Upper lobe of left lung (tissue), 6 donors: ENCODE measurements around the gene MAEL. TPM values are rescaled to one million over a fixed set of nuclear protein-coding genes. Genes with fewer than 3 reads are reported as not detected.

Source experiments
- ATAC-seq, 2 donors: fragments of 200-7000 bp; cut with Tn5 transposase; one replicate each; pipeline ENCODE4 v1.9.1; 2022; ENCODE audit warnings: mild to moderate bottlenecking in 2 of 2, moderate library complexity in 2 of 2; ENCODE audit not compliant: low FRiP score in 2 of 2
- DNase-seq, 2 donors: peaks; one replicate each; pipeline ENCODE4 v3.0.0-alpha.2; 2019 to 2020
- H3K27ac ChIP-seq, 4 donors: fragments of 200-600 bp; sonication (generic); one replicate each; pipeline ENCODE4 v1.5.1; 2016 to 2019
- H3K27me3 ChIP-seq, 4 donors: fragments of 200-600 bp; sonication (generic); one replicate each; pipeline ENCODE4 v1.5.1; 2017 to 2019
- H3K36me3 ChIP-seq, 4 donors: fragments of 200-600 bp; sonication (generic); one replicate each; pipeline ENCODE4 v1.5.1; 2016 to 2019
- H3K4me1 ChIP-seq, 4 donors: fragments of 200-600 bp; sonication (generic); one replicate each; pipeline ENCODE4 v1.5.1; 2018 to 2019
- H3K4me3 ChIP-seq, 4 donors: fragments of 200-600 bp; sonication (generic); one replicate each; pipeline ENCODE4 v1.5.1; 2017 to 2019; ENCODE audit warnings: mild to moderate bottlenecking in 2 of 4, moderate library complexity in 1 of 4
- H3K9me3 ChIP-seq, 4 donors: fragments of 200-600 bp; sonication (generic); one replicate each; pipeline ENCODE4 v1.5.1; 2018 to 2019
- CTCF ChIP-seq, 6 experiments: fragments of 450-650 bp in 4 of 6; fragments of 200-600 bp in 2 of 6; sonication (generic) in 2 of 6; IDR thresholded peaks; one replicate each; pipeline ENCODE4 v1.5.1; 2016 to 2019; ENCODE audit warnings: antibody characterized with exemption in 6 of 6
- EP300 ChIP-seq, 4 donors: sonication (generic); formaldehyde crosslinking; IDR thresholded peaks; one replicate each; pipeline ENCODE4 v1.5.1; 2017; ENCODE audit warnings: antibody characterized with exemption in 4 of 4, control low read depth in 2 of 4
- POLR2A ChIP-seq, 4 donors: fragments of 450-650 bp; IDR thresholded peaks; one replicate each; pipeline ENCODE4 v1.5.1; 2016 to 2017; ENCODE audit warnings: antibody characterized with exemption in 4 of 4, mild to moderate bottlenecking in 2 of 4
- POLR2AphosphoS5 ChIP-seq, 2 donors: sonication (generic); formaldehyde crosslinking; IDR thresholded peaks; one replicate each; pipeline ENCODE4 v1.5.1; 2017; ENCODE audit warnings: antibody characterized with exemption in 2 of 2
- WGBS, 2 donors: methylation state at CpG; one replicate each; pipeline ENCODE4 v1.1.5; 2017 to 2018; 5-methylcytosine and 5-hydroxymethylcytosine counted together
- total RNA-seq, 6 donors: library from RNA; depleted of rRNA in 4 of 6; stranded (reverse); fragments of >200 nt in 4 of 6; gene quantifications; one replicate each; pipeline versions ENCODE4 v1.1.0 to v1.2.1, GENCODE V29; 2016 to 2021
- donor health status: DM: no; HTN: no; CAD: no; lungs with moderate emphysema.
- donor health status: DM: no; HTN: yes; CAD: no; lungs with severe emphysema.

The MAEL gene
- total RNA-seq, 6 donors from 2014 or later, result not detected

GRCh38 chr1:166981589-166981988 lies 7.5 kb upstream of the MAEL start:
- H3K4me3 ChIP-seq, result no peak overlapping the region
- 93 to 94% methylated on average over 1 of the region's 1 CpG for WGBS, 2 donors
- no peaks in the 10 kb centered on the region for H3K36me3 ChIP-seq
- ATAC-seq (no peak), DNase-seq (no peak)
- TF ChIP-seq POLR2AphosphoS5 (IDR thresholded peaks at IDR 0.05) (no peak), EP300 (IDR thresholded peaks at IDR 0.05) (no peak), CTCF (IDR thresholded peaks at IDR 0.05) (no peak), POLR2A (IDR thresholded peaks at IDR 0.05) (no peak)
- no peaks in the 10 kb centered on the region for H3K27me3 ChIP-seq
- H3K27ac ChIP-seq, result no peak overlapping the region
- no peaks in the 10 kb centered on the region for H3K4me1 ChIP-seq
- no peaks in the 10 kb centered on the region for H3K9me3 ChIP-seq

GRCh38 chr1:166999075-166999474 lies 10.0 kb downstream of the MAEL start:
- Histone ChIP-seq H3K27ac (no peak overlapping the region), H3K4me3 (no peak overlapping the region), H3K9me3 (peaks cover 0 to 8% (median 0%) of the 10 kb centered on the region in 4 donors), H3K4me1 (no peaks in the 10 kb centered on the region), H3K27me3 (no peaks in the 10 kb centered on the region), H3K36me3 (no peaks in the 10 kb centered on the region)
- DNase-seq, result no peak
- TF ChIP-seq CTCF (IDR thresholded peaks at IDR 0.05), result no peak
- no peak for TF ChIP-seq EP300 (IDR thresholded peaks at IDR 0.05)
- TF ChIP-seq POLR2AphosphoS5 (IDR thresholded peaks at IDR 0.05), result no peak
- no peak for TF ChIP-seq POLR2A (IDR thresholded peaks at IDR 0.05)
- no peak for ATAC-seq
- 68 to 87% methylated on average over 1 of the region's 1 CpG for WGBS, 2 donors

GRCh38 chr1:166999500-167000055 lies 10.5 kb downstream of the MAEL start:
- 70 to 75% methylated on average over 3 of the region's 3 CpGs for WGBS, 2 donors
- DNase-seq (no peak), ATAC-seq (no peak)
- H3K27me3 ChIP-seq, result no peaks in the 10 kb centered on the region
- no peaks in the 10 kb centered on the region for H3K4me1 ChIP-seq
- H3K4me3 ChIP-seq, result no peak overlapping the region
- H3K27ac ChIP-seq, result no peak overlapping the region
- H3K9me3 ChIP-seq, result peaks cover 0 to 8% (median 0%) of the 10 kb centered on the region in 4 donors
- TF ChIP-seq POLR2AphosphoS5 (IDR thresholded peaks at IDR 0.05) (no peak), POLR2A (IDR thresholded peaks at IDR 0.05) (no peak), EP300 (IDR thresholded peaks at IDR 0.05) (no peak), CTCF (IDR thresholded peaks at IDR 0.05) (no peak)
- no peaks in the 10 kb centered on the region for H3K36me3 ChIP-seq

- no peak overlapping the region for H3K4me3 ChIP-seq
- no peak for DNase-seq
- no peaks in the 10 kb centered on the region for H3K27me3 ChIP-seq
- no peak for ATAC-seq
- no peaks in the 10 kb centered on the region for H3K36me3 ChIP-seq
- H3K27ac ChIP-seq, result no peak overlapping the region
- no peaks in the 10 kb centered on the region for H3K4me1 ChIP-seq
- 91 to 100% methylated on average over 1 of the region's 1 CpG for WGBS, 2 donors
- TF ChIP-seq CTCF (IDR thresholded peaks at IDR 0.05), result no peak
- no peak for TF ChIP-seq POLR2AphosphoS5 (IDR thresholded peaks at IDR 0.05)
- no peak for TF ChIP-seq EP300 (IDR thresholded peaks at IDR 0.05)
- TF ChIP-seq POLR2A (IDR thresholded peaks at IDR 0.05), result no peak
- H3K9me3 ChIP-seq, result peaks cover 0 to 8% (median 0%) of the 10 kb centered on the region in 4 donors
Measured at GRCh38 chr1:167000546-167000945, 11.5 kb downstream of the MAEL start.

GRCh38 chr1:167002354-167002753 lies 13.3 kb downstream of the MAEL start:
- Histone ChIP-seq H3K36me3 (no peaks in the 10 kb centered on the region), H3K4me1 (no peaks in the 10 kb centered on the region), H3K27me3 (no peaks in the 10 kb centered on the region), H3K4me3 (no peak overlapping the region), H3K27ac (no peak overlapping the region), H3K9me3 (peaks cover 0 to 8% (median 0%) of the 10 kb centered on the region in 4 donors)
- ATAC-seq (no peak), DNase-seq (no peak)
- TF ChIP-seq CTCF (IDR thresholded peaks at IDR 0.05) (no peak), POLR2AphosphoS5 (IDR thresholded peaks at IDR 0.05) (no peak), EP300 (IDR thresholded peaks at IDR 0.05) (no peak), POLR2A (IDR thresholded peaks at IDR 0.05) (no peak)
- 89 to 93% methylated on average over 2 of the region's 2 CpGs for WGBS, 2 donors
